ENCODE data around the gene MLLT3. TPM values are rescaled to one million over a fixed set of nuclear protein-coding genes. Genes with fewer than 3 reads are reported as not detected.
"Not testable (repeated sequence)": the region's sequence is repeated elsewhere in the genome, so short reads cannot be mapped to it uniquely, and the experiment has no call there.

The MLLT3 gene
- total RNA-seq, 3 donors from 2014 or later = 8.8 to 30.3 (median 22.6) TPM

- Histone ChIP-seq H3K4me1 (no peaks in the 10 kb centered on the region), H3K9me3 (no peaks in the 10 kb centered on the region), H3K36me3 (no peaks in the 10 kb centered on the region), H3K27me3 (no peaks in the 10 kb centered on the region), H3K4me3 (no peak overlapping the region), H3K27ac (no peak overlapping the region)
- DNase-seq (ENCODE audit: low spot score in 2 of 2) = no peak
- intact Hi-C loops (cut with DNase I; ENCODE audit: low total_unique reads) = no loop called here
- TF ChIP-seq POLR2A (IDR thresholded peaks at IDR 0.05) (no peak), POLR2AphosphoS5 (IDR thresholded peaks at IDR 0.05) (no peak), CTCF (IDR thresholded peaks at IDR 0.05) (no peak)
Measured at GRCh38 chr9:20592673-20593072, 29.6 kb downstream of the MLLT3 start.

DNA sequence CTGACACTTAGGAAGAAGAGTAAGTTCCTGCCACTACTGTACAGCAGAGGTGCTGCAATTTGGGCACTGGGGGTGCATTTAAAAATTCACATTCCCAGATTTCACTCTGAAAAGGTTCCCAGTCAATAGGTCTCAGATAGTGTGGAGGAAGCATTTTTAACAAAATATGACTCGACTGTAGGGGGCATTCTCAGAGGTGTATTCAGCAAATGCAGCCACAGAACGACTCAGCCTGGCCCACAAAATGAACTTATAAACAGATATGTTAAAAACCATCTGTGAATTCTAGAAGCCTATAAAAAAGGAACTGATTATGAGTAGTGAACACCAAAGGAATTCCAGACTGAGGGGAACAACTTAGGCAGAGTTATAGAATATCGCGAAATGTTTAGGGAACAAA, 31.1 kb downstream of the MLLT3 start:
- no peaks in the 10 kb centered on the region for H3K4me1 ChIP-seq
- TF ChIP-seq POLR2AphosphoS5 (IDR thresholded peaks at IDR 0.05) (no peak), CTCF (IDR thresholded peaks at IDR 0.05) (no peak), POLR2A (IDR thresholded peaks at IDR 0.05) (no peak)
- H3K27ac ChIP-seq = no peak overlapping the region
- H3K36me3 ChIP-seq = no peaks in the 10 kb centered on the region
- H3K9me3 ChIP-seq = no peaks in the 10 kb centered on the region
- intact Hi-C loops (cut with DNase I; ENCODE audit: low total_unique reads) = no loop called here
- H3K27me3 ChIP-seq = no peaks in the 10 kb centered on the region
- no peak for DNase-seq (ENCODE audit: low spot score in 2 of 2)
- no peak overlapping the region for H3K4me3 ChIP-seq

GRCh38 chr9:20584968-20585643, 37.2 kb downstream of the MLLT3 start:
- TF ChIP-seq CTCF (IDR thresholded peaks at IDR 0.05) (no peak), POLR2A (IDR thresholded peaks at IDR 0.05) (no peak), POLR2AphosphoS5 (IDR thresholded peaks at IDR 0.05) (no peak)
- intact Hi-C loops (cut with DNase I; ENCODE audit: low total_unique reads) = no loop called here

DNA sequence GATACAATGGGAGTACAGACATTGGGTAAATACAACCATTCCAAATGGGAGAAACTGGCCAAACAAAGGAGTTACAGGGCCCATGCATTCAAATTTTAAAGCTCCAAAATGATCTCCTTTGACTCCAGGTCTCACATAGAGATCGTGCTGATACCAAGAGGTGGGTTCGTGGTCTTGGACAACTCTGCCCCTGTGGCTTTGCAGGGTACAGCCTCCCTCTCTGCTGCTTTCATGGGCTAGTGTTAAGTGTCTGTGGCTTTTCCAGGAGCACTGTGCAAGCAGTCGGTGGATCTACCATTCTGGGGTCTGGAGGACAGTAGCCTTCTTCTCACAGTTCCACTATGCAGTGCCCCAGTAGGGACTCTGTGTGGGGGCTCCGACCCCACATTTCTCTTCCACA, 39.2 kb downstream of the MLLT3 start:
- H3K4me1 ChIP-seq; intact Hi-C loops (cut with DNase I; ENCODE audit: low total_unique reads); H3K27me3 ChIP-seq; H3K4me3 ChIP-seq; H3K9me3 ChIP-seq; H3K27ac ChIP-seq; DNase-seq (ENCODE audit: low spot score in 2 of 2); H3K36me3 ChIP-seq: not testable (repeated sequence)

More at GRCh38 chr9:20584968-20585643, 37.2 kb downstream of the MLLT3 start:
- Histone ChIP-seq H3K4me1 (peaks cover 0 to 3% of the 10 kb centered on the region in 2 donors), H3K27me3 (no peaks in the 10 kb centered on the region), H3K4me3 (no peak overlapping the region), H3K9me3 (no peaks in the 10 kb centered on the region), H3K27ac (no peak overlapping the region), H3K36me3 (no peaks in the 10 kb centered on the region)
- DNase-seq (ENCODE audit: low spot score in 2 of 2) = no peak

DNA sequence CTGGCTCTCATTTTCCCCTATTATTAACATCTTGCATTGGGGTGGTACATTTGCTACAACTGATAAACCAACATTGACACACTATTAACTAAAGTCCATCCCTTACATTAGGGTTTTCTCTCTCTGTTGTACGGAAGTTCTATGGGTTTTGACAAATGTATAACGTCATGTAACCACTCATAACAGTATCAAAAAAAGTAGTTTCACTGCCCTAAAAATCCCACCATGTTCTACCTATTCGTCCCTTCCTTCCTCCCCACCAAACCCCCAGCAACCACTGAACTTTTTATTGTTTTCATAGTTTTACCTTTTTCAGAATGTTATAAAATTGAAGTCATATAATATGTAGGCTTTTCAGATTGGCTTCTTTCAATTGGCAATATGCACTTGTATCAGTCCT, 40.1 kb downstream of the MLLT3 start:
- Histone ChIP-seq H3K36me3 (no peaks in the 10 kb centered on the region), H3K27ac (no peak overlapping the region), H3K4me1 (peaks cover 0 to 9% of the 10 kb centered on the region in 2 donors), H3K27me3 (no peaks in the 10 kb centered on the region), H3K9me3 (no peaks in the 10 kb centered on the region), H3K4me3 (no peak overlapping the region)
- intact Hi-C loops (cut with DNase I; ENCODE audit: low total_unique reads) = no loop called here
- no peak for DNase-seq (ENCODE audit: low spot score in 2 of 2)
- TF ChIP-seq POLR2A (IDR thresholded peaks at IDR 0.05) (no peak), POLR2AphosphoS5 (IDR thresholded peaks at IDR 0.05) (no peak), CTCF (IDR thresholded peaks at IDR 0.05) (no peak)
